ENCODE data around the gene MSL1. TPM values are rescaled to one million over a fixed set of nuclear protein-coding genes. Genes with fewer than 3 reads are reported as not detected.

Gene MSL1
- total and polyA plus RNA-seq, 2 of the 13 experiments (the other 11 are each of a cell fraction or from before 2014, with no cell fraction given), result 63.8 to 88.5 TPM

DNA sequence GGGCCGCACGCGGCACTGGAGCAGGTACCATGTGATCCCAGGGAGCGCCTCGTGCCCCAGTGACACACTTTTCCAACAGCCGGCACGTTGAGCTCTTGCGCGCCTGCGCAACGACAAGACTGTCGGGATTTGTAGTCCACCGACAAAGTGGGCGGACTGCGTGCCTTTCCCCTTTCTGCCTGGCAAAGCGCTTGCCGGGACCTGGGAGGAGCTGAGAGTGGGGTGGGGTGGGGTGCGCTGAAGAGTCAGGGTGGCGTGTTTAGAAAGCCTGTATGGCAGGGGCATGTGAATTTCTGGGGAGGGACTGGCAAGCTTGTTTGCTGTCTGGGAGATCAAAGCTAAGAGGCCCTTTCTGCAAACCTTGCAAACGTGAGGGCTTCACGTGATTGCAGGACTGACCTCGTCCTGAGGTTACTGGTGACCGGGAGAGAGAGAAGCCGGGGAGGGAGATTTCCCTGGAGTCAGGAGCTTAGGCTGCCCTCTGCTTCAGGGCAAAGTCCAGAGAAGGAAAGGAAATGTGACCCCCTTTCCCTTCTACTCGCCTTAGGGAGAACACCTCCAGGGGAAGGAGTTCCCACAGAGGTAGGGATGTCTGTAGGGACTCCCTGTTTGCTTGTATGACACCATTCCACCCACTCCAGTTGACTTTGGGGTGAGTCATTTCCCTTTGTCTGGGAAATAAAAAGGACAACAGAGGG lies 21.0 kb upstream of the MSL1 start (continued):
- TF ChIP-seq, protein P1, sequence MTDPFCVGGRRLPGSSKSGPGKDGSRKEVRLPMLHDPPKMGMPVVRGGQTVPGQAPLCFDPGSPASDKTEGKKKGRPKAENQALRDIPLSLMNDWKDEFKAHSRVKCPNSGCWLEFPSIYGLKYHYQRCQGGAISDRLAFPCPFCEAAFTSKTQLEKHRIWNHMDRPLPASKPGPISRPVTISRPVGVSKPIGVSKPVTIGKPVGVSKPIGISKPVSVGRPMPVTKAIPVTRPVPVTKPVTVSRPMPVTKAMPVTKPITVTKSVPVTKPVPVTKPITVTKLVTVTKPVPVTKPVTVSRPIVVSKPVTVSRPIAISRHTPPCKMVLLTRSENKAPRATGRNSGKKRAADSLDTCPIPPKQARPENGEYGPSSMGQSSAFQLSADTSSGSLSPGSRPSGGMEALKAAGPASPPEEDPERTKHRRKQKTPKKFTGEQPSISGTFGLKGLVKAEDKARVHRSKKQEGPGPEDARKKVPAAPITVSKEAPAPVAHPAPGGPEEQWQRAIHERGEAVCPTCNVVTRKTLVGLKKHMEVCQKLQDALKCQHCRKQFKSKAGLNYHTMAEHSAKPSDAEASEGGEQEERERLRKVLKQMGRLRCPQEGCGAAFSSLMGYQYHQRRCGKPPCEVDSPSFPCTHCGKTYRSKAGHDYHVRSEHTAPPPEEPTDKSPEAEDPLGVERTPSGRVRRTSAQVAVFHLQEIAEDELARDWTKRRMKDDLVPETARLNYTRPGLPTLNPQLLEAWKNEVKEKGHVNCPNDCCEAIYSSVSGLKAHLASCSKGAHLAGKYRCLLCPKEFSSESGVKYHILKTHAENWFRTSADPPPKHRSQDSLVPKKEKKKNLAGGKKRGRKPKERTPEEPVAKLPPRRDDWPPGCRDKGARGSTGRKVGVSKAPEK (CRISPR knock-in tag; IDR thresholded peaks at IDR 0.05; ENCODE audit: borderline replicate concordance), result no peak; the same call in 1 of the 2 replicates
- TF ChIP-seq, protein P2, sequence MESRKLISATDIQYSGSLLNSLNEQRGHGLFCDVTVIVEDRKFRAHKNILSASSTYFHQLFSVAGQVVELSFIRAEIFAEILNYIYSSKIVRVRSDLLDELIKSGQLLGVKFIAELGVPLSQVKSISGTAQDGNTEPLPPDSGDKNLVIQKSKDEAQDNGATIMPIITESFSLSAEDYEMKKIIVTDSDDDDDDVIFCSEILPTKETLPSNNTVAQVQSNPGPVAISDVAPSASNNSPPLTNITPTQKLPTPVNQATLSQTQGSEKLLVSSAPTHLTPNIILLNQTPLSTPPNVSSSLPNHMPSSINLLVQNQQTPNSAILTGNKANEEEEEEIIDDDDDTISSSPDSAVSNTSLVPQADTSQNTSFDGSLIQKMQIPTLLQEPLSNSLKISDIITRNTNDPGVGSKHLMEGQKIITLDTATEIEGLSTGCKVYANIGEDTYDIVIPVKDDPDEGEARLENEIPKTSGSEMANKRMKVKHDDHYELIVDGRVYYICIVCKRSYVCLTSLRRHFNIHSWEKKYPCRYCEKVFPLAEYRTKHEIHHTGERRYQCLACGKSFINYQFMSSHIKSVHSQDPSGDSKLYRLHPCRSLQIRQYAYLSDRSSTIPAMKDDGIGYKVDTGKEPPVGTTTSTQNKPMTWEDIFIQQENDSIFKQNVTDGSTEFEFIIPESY (CRISPR knock-in tag; IDR thresholded peaks at IDR 0.05), result peak; percentile 10; the same call in 1 of the 2 replicates
- TF ChIP-seq ZNF30 (CRISPR knock-in tag; IDR thresholded peaks at IDR 0.05) (peak; percentile 81; the same call in 1 of the 2 replicates), MBNL3 (CRISPR knock-in tag; conservative IDR thresholded peaks at IDR 0.05) (no peak), KDM2A (CRISPR knock-in tag; IDR thresholded peaks at IDR 0.05; ENCODE audit: borderline replicate concordance, low read depth) (peak; percentile 71; the same call in 1 of the 2 replicates), ZNF460 (CRISPR knock-in tag; IDR thresholded peaks at IDR 0.05; ENCODE audit: borderline replicate concordance) (no peak), CAMTA2 (CRISPR knock-in tag; IDR thresholded peaks at IDR 0.05; ENCODE audit: borderline replicate concordance) (no peak; the same call in 1 of the 2 replicates), ZNF136 (CRISPR knock-in tag; IDR thresholded peaks at IDR 0.05; ENCODE audit: low read depth) (peak; percentile 99; the same call in 1 of the 2 replicates), ZNF674 (CRISPR knock-in tag; IDR thresholded peaks at IDR 0.05; ENCODE audit: low read depth) (peak; percentile 99; the same call in 1 of the 2 replicates), ZNF564 (CRISPR knock-in tag; IDR thresholded peaks at IDR 0.05) (peak; percentile 94; the same call in 1 of the 2 replicates), KDM4B (CRISPR knock-in tag; IDR thresholded peaks at IDR 0.05) (peak; percentile 39; the same call in 1 of the 2 replicates), DNMT1 (CRISPR knock-in tag; IDR thresholded peaks at IDR 0.05) (no peak), ZNF143 (CRISPR knock-in tag; IDR thresholded peaks at IDR 0.05) (peak; percentile 96)
- TF ChIP-seq, protein P3, sequence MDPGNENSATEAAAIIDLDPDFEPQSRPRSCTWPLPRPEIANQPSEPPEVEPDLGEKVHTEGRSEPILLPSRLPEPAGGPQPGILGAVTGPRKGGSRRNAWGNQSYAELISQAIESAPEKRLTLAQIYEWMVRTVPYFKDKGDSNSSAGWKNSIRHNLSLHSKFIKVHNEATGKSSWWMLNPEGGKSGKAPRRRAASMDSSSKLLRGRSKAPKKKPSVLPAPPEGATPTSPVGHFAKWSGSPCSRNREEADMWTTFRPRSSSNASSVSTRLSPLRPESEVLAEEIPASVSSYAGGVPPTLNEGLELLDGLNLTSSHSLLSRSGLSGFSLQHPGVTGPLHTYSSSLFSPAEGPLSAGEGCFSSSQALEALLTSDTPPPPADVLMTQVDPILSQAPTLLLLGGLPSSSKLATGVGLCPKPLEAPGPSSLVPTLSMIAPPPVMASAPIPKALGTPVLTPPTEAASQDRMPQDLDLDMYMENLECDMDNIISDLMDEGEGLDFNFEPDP (CRISPR knock-in tag; conservative IDR thresholded peaks at IDR 0.05), result no peak
- TF ChIP-seq, protein P4, sequence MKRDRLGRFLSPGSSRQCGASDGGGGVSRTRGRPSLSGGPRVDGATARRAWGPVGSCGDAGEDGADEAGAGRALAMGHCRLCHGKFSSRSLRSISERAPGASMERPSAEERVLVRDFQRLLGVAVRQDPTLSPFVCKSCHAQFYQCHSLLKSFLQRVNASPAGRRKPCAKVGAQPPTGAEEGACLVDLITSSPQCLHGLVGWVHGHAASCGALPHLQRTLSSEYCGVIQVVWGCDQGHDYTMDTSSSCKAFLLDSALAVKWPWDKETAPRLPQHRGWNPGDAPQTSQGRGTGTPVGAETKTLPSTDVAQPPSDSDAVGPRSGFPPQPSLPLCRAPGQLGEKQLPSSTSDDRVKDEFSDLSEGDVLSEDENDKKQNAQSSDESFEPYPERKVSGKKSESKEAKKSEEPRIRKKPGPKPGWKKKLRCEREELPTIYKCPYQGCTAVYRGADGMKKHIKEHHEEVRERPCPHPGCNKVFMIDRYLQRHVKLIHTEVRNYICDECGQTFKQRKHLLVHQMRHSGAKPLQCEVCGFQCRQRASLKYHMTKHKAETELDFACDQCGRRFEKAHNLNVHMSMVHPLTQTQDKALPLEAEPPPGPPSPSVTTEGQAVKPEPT (CRISPR knock-in tag; IDR thresholded peaks at IDR 0.05; ENCODE audit: low read depth), result peak; percentile 99
- TF ChIP-seq, protein P5, sequence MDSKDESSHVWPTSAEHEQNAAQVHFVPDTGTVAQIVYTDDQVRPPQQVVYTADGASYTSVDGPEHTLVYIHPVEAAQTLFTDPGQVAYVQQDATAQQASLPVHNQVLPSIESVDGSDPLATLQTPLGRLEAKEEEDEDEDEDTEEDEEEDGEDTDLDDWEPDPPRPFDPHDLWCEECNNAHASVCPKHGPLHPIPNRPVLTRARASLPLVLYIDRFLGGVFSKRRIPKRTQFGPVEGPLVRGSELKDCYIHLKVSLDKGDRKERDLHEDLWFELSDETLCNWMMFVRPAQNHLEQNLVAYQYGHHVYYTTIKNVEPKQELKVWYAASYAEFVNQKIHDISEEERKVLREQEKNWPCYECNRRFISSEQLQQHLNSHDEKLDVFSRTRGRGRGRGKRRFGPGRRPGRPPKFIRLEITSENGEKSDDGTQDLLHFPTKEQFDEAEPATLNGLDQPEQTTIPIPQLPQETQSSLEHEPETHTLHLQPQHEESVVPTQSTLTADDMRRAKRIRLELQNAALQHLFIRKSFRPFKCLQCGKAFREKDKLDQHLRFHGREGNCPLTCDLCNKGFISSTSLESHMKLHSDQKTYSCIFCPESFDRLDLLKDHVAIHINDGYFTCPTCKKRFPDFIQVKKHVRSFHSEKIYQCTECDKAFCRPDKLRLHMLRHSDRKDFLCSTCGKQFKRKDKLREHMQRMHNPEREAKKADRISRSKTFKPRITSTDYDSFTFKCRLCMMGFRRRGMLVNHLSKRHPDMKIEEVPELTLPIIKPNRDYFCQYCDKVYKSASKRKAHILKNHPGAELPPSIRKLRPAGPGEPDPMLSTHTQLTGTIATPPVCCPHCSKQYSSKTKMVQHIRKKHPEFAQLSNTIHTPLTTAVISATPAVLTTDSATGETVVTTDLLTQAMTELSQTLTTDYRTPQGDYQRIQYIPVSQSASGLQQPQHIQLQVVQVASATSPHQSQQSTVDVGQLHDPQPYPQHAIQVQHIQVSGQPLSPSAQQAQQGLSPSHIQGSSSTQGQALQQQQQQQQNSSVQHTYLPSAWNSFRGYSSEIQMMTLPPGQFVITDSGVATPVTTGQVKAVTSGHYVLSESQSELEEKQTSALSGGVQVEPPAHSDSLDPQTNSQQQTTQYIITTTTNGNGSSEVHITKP (CRISPR knock-in tag; IDR thresholded peaks at IDR 0.05; ENCODE audit: low read depth), result no peak
